ENCODE measurements around the gene ZNF474.

ZNF474 gene

DNA sequence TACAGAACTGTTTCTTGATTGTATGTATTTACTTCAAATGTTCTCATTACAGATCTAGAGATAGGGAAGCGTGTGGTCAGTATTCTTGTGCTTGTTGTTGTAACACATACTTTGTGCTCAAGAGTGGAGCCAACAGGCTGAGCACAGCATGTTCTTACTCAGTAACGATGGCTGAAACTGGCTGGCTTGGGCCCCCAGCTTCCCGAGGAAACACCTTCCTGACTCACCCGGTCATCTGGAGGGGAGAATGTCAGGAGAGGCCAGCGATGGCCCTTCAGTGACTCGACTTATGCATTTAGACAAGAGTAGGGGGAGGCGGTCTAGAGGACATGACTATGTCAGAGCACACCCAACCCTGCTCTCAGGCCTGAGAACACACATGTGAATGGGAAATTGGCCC lies 25.6 kb downstream of the ZNF474 start:
- DNase-seq, result no peak

DNA sequence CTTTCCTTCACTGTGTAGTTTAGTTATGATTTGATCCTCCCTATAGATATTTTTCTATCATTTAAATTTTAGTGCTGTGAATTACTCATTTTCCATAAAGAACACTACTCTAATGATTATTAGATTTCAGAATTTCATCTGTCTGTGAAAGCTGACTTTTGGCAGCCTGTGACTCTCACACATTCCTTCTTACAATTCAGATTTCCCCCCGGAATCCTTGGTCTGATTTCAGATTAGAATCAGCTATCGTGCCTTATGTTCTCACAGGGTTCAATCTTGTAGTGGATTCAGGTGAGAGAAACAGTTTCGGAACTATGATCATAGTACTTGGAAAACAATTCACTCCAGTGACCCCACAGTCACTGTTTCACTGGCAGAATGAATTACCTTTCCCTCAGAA lies 26.2 kb downstream of the ZNF474 start:
- no peak for DNase-seq

DNA sequence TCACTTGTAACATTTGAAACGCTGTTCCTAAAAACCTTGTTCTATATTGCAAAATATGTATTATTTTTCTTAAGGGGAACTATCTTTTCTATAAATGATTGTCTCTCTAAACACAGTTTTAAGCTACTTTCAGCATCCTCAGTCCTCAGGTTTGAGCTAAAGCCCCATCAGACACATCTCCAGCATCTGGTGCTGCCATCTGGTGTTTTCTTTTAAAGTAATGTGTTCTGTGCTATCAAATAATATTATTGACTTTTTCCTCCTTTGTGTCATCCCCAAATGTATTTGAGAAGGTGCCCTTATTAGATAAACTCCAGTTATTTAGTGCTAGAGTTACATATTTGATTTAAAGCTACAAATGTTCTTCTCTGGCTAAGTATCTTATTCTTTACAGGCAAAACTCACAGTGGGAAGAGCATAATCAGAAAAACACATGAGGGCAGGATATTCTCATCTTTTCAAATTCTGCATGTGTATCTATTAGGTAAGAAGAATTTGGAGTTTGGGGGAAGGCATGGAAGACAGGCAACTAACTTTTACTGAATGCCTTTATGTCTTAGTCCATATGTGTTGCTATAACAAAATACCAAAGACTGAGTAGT lies 27.5 kb downstream of the ZNF474 start:
- DNase-seq, result no peak

DNA sequence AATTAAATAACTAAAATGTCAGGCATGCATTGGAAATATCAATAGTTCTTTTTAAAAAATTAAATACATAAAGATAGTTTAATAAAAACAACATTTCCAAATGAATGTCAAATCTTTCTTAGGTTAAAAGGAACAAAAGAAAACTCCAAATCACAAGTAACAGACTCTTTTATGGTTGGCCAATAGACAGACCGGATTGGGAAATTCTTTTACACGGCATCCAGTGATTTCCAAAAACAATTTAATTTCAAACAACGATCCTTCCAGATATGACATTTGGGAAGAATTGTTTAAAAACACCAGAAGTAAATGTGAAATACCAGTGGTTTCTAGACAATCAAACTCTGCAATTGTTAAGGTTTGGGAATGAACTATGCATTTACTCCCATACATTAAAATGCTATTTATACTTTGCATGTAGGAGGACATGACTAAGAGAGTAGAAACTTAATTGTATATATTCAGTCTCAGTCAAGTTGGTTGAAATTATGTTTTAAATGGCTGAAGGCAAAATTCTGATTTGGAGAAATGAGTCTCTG lies 32.8 kb downstream of the ZNF474 start:
- DNase-seq, result no peak

DNA sequence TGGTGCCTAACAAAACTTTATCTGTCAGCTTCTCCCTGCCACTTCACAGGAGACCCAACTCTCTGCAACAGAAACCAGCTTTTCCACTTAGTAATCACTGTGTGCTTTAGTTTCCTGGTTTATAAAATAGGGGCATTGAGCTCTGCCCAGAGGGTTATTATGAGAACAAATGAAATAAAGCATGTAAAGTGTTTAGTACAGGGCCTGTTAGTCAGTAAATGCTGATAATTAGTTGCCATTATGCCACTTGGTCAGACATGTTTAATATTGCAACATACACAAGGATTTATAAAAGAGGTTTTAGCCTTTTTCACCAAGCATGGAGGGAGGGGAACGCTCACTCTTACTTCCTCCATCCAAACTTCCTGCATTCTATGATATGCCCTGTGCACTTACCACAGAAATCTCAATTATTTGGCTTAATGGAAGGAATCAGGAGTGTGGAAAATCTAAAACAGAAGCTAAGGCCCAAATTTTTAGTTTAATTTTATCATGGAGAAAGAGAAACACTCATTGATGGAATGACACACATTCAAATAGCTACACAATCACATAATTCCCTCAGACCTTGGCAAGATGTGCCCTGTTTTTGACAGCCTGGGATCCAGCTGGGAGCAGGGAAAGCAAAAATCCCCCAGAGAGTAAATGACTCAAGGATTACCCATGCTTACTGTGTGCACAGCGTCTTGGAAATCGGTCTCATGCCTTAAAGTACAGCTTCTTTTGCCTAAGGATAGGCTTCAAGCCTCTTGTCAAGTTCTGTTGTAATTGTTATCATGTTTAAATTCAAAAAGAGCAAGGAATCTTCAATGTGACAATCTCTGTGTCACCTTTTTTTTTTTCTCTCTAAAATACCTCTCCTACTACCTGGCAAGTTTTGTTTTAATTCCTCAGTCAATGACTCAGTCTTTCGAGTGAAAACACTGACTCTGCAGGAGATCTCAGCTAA lies 34.0 kb downstream of the ZNF474 start:
- no peak for DNase-seq

DNA sequence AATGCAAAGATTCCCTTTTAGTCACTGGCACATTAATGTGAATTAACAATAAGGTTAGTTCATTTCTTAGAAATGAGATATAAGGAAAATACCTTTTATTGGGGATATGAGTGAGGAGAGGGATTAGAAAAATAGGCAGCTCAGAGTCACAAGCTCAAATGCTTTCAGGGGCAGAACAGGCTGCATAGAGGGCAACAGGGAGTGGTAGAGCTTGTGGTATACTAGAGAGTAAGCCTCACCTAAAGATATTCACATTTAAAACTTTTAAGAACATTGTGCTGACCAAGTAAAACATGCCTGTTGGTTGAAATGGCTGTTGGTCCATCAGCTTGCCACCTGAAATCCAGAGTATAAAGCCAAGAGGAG lies 34.7 kb downstream of the ZNF474 start:
- no peak for DNase-seq

DNA sequence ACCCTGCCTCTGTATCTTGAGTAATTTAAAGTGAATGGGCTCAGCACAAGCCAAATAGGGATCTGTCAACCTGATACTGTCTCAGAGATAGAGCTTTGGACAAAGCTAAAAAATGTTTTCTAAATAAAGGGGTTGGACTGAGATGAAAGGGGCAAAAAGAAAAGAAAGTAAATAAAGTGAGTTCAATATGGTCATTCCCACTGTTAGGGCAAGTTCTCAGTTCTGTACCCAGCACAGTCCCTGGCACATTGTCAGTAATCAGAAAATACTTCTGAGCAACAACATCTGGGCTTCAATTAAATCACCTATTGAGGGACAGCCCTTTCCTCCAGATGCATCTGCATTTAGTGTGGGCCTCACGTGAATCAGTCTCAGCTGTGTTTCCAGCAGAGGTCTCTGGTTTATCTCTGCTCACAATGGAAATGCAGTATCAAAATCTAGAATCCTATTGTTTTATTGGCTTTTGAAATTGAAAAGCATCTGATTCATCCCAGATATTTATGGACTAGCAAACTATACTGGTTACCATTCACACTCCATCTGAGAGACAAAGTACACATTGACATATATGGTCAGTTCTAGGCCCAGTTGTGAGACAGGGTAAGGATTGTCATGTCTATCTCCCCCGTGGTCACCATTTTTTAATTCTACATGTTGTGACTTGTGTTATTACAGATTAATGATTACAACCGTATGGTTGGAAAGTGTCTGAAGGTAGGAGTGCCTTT lies 35.6 kb downstream of the ZNF474 start:
- no peak for DNase-seq

DNA sequence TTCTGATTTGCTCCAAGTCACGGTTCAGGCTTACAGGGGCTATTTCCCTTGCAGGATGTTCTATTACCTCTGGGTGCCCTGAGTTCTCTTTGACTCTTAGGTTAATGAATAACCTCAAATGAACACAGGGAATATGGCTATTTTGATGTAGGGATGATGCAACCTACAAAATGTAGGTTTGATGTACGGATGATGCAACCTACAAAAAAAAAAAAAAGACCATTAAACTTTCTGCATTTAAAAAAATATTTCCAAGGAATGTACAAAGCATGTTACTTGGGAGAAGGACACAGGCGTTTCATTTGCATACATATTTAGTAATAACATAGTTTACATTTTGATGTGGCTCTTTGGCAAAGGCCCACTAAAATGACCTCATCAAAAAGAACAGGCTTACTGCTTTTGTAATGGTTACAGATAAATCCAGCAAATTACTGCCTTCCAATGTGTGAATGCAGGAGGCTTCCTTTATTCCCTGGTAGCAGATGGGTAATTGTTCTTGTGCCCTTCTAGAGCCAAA lies 36.3 kb downstream of the ZNF474 start:
- DNase-seq, result no peak

DNA sequence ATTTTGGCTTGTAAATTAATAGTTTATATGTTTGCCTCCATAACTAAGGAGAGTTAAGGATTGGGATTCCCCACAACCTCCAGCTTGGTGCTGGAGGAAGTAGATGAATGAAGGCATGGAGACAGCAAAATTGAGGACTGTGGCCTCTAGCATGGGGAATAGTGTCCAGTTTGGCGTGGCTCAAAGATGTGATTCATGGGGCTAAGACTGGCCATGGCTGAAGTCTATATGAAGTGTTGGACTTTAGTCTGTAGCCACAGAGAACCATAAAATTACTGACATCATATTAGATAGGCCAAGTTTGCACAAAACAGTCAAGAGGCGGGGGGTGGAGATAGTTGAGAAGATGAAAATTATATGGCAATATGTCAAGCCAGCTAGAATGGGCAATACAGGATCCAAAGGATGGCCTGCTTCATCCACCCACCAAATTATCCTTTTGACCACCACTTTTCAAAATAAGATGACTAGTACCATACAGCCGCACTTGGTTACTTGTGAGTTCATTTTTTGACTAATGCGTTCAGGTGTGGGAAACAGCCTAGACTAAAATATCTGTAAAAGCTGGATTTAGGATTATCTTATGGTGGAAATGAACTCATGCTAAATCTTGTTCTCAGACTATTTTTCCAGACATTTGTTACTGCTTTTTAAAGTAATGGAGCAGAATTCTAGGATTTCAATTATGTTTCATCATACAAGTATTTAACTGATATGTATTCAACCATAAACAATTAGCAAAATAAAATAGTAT lies 40.2 kb downstream of the ZNF474 start:
- DNase-seq, result no peak

DNA sequence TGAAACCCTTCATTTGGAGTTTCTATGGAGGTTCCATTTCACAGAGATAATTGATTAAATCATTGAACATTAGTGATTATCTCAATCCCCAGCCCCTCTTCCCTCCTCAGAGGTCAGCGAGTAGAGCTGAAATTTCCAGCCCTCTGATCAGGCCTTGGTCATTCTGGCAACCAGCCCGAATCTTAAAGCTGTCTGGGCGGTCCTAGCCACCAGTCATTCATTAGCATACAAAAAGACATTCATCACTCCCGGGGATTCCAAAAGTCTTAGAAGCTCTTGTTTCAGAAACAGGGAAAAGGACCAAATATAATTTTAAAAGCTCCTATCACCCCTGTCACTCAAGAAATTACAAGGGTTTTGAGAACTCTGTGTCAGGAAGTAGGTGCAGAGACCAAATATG lies 41.3 kb downstream of the ZNF474 start:
- DNase-seq, result no peak

DNA sequence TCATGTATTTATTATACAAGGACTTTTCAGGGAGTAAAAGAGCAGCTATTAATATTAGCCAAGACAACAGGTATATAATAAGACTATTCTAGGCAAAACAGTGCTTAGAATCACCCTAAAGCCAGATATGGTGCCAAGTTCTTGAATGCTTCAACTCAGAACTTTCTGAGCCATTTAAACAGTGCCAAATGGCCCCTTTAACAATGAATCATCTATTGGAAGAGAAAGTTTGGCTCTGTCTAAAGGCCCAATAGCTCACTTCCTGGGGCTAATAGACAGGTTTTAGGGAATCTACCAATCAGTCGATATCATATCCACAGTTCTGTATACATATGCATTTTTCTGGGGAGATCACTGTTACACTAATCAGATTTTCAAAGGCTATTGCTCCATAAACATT lies 42.9 kb downstream of the ZNF474 start:
- DNase-seq, result no peak

DNA sequence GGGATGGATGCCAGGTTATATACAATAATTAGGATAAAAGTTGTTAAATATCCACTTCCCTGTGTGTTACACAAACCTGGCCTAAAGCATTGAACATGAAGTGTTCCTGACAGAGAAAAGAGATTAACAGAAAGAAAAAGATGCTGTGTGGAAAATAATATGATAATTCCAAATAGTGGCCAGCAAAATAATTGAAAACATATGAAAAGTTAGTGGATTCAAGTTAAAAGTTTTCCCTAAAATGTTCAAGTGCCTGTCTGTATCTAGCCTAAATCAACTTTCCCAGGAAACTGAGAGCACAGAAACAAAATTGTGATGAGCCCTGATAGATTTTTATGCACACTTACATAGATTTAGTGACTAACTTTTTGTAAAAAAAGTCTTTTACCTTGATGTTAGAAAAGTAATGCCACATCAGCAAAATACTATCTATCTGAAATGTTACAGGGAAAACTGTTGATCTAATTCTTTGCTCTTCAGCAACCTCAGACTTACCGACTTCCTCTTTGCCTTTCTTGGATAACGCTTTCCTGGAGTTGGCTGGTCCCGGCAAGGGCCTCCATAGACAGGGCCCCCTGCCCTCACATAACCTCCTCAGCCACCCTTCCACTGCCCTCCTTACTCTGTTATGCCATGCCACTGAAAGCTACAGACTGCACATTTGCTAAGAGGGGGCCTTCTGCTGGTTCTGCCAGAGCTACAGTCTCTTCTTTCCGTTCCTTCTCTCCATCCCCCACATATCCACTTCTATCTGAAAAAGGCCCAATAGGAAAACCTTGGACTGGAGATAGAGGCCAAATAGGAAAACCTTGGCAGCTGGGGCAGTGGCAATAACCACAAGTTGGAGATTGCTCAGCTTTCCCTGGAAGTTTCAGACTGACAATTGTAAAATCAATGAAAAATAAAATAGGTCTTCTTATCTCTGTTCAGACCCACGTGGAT lies 44.4 kb downstream of the ZNF474 start:
- DNase-seq, result no peak

DNA sequence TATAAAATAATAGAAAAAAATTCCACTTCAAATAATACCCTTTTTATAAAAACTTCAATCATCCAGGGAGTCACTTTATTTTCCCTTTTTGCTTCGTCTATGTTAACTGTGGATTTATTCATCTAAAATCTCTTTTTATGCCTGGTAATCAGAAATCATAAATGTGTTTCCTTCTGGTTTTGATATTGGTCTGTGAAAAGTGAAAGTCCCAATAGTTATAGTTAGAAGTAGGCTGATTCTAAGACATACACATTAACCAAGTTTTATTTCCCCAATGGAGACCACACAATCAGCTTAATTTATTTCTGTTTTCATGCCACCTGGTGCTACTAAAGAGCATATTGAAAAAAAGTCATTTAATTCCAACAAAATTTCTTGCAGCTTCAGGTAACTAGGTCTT lies 45.7 kb downstream of the ZNF474 start:
- no peak for DNase-seq

DNA sequence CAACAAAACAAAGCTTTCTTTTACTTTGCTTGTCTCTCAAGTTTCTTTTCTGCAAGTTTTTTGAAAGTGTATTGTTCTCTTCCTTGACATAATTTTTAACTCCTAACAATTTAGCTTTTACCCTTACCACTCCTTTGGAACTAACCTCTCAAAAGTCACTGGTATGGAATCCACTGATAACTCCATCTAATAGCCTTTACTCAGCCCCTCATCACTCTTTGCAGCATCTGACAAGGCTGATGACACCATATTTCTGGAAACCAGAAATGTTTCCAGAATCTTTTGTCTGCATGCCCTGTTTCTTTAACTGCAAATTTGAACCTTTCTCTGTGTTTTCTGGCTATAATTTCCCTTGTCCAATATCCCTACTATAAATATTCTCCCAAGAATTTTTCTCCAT lies 46.5 kb downstream of the ZNF474 start:
- no peak for DNase-seq

DNA sequence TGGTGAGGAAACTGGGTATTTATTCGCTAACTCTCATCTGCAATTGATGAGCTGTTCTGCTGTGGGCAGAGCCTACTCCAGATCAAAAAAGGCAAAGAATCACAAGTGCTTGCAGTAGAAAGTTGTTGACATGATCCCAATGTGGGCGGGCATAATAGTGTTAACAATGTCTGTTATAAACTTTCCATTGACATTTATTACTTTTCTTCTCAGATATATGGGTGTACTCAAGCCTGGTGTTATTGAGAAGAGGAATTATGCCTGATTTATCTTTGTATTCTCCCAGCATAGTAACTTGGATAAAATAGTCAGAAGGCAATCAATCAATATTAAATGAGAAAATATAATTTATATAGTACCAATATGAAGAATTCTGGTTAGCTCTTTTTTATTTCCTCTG lies 47.8 kb downstream of the ZNF474 start:
- no peak for DNase-seq

DNA sequence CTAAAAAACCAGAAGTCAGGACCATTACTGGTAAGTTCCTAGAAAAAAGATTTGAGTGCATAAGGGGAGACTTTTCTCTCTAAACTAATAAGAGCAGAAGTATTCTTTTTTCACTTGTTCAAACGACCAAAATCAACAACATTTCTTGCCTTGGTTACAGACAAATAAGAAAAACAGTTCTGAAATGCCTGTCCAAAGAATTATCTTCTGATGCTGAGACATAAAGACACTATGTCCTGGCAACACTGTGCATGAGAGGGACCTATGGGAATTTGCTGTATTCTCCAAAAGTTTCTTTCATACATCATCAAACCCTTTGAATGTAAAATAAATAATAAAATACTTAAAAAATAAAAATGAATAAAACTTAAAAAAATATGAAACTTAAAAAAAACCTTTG lies 50.4 kb downstream of the ZNF474 start:
- no peak for DNase-seq

DNA sequence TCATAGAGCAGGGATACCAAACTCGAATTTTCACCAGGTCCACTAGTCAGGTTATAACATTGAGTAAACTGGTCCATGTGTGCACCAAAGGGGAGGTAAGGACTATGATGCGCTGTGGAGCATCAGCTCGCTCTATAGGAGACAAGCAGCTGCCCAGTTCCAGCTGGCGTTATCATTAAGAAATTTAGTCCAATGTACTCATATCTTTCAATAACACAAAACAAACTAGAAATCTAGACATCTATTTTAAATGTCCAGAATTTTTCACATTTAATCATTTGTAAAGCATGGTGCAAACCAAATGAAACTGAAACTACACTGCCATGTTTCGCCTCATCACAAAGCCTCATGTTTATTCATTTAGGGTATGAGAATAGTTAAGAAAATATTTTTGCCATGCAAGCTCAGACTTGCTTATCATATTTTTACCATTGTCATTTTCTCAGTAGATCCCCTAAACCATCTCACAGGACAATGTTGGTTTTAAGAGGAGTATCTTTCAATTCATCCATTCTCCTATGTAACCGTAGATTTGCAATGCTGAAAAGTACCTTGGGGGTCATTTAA lies 50.9 kb downstream of the ZNF474 start:
- DNase-seq, result no peak

DNA sequence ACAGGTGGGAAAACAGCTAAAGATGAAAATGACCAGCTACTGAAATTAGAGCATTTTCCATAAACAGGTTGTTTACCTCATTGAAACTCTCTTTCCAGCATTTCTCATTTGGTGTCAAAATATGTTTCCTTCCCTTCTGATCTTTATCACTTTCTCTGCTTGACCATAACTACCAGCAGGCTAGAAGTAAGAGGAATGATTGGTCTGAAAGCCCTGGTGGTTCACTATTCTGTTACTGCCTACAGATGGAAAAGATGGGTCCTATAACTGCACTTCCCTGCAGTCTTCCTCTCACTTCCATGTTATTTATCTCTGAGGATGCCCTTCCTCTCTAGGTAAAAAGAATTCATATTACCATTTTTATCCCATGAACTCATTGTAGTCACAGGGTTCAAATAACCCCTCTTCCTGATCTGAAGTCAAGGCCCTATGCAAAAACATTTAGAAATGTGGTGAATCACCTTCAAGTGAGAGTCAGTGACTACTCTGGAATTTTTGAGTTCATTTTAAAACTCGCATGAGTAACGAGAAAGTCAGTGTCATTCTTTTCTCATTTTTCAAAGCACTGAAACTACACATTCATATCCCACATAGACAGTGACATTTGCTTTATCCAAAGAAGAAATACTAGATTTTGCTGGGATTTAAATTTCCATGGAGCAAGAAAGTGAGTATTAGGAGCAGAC lies 51.7 kb downstream of the ZNF474 start:
- DNase-seq, result no peak

DNA sequence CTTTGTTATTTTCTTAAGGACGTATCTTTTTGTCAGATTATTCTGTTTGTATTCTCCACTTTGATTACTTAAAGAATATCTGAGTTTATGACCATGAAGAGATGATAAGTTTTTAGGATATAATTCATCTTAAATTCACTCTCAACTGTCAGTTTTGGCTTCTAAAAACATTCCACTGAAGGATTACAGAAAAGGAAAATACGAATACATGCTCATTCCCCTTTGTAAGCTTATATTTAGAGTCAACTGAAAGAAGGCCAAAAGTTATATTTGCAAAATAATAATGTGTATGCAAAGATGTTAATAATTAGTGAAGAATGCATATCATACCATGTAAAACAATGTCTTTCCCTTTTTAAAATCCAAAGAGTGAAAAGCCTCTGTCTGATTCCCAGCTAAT lies 52.5 kb downstream of the ZNF474 start:
- DNase-seq, result no peak

DNA sequence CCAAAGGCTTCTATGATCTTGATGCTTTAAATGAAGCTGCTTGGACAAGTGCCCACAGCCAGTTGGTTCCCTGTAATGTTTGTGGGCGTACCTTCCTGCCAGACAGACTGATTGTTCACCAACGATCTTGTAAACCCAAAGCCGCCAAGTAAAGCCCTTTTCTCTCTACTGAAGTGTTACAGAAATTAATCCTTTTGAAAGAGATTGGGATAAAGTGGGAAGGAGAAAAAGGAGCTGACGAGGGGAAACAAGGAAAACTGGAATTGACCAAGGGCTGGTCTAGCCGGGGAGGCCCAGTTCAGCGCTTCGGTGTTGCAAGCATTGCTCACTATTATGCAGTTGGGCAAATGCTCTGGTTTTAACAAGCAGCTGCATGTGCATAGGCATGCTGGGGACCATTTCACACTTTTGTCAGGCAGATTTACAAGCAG lies 53.2 kb downstream of the ZNF474 start:
- DNase-seq, result no peak

All from NCI-H187 treated with DMSO at 0.1 percent for 48 hours (cell line).